ENCODE results near the gene ETFBKMT. TPM values are rescaled to one million over a fixed set of nuclear protein-coding genes. Genes with fewer than 3 reads are reported as not detected.
"Not testable (repeated sequence)": the region's sequence is repeated elsewhere in the genome, so short reads cannot be mapped to it uniquely, and the experiment has no call there.

The ETFBKMT gene
- total RNA-seq, 2 donors from 2014 or later = 2.0 to 2.4 TPM

DNA sequence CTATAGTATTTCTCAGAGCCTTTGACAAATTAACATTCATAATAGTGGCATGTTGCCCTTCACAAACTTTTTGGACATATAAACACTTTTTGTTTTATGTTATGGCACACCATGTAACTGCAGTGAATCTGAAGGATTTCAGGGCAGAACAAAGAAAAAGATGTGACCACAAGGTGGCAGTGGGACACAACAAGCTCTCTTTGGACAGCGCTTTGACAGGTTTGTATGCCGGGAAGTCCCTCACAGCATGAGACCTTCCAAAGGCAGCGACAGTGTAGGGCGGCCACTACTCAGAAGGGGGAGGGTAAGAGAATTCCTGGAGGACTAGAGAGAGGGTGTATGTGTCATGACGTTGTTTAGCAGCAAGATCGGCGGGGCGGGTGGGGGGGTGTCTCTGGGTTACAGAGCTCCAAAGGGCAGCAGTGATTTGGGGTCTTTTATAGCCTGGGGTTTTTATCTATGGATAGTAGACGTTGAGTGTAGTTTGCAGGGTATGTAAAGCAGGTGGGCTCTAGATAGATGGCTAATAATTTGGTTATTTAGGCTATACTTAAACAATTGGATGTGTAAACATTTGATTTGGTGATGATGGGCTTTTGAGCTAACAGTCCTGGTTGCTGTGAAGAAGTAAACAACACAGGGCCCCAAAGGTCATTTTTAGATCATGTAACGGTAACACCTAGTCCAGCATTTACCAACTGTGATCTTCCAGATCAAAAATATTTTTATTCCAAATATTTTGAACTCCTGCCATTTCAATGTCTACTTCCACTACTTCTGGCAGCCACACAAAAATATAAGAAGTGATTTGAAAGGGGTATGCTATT lies 22.9 kb downstream of the ETFBKMT start:
- no peak overlapping the region for H3K4me3 Mint-ChIP-seq
- H3K27me3 ChIP-seq (ENCODE audit: control insufficient read depth, insufficient read depth, low read length, poor library complexity, severe bottlenecking) = no peaks in the 10 kb centered on the region
- peaks cover 4% of the 10 kb centered on the region for H3K36me3 ChIP-seq (ENCODE audit: control insufficient read depth, insufficient read depth, low read length)
- H3K9me3 ChIP-seq (ENCODE audit: control insufficient read depth, low read length) = peaks cover 24% of the 10 kb centered on the region
- no peaks in the 10 kb centered on the region for H3K4me1 ChIP-seq (ENCODE audit: control insufficient read depth, insufficient read depth, low read length)
- 28 to 80% methylated on average over 1 to 10 of the region's 10 CpGs for WGBS, 2 experiments (ENCODE audit: insufficient coverage in 1 of 2, insufficient read length in 1 of 2)
- H3K4me1 Mint-ChIP-seq = peaks cover 9% of the 10 kb centered on the region
- H3K27me3 Mint-ChIP-seq (ENCODE audit: insufficient read depth) = no peaks in the 10 kb centered on the region
- peak; percentile 95 for DNase-seq
- no peak overlapping the region for H3K27ac ChIP-seq (ENCODE audit: low read depth, low read length)
- H3K9ac ChIP-seq (ENCODE audit: extremely low read depth, low read length, poor library complexity, severe bottlenecking) = no peak overlapping the region
- TF ChIP-seq, protein P1, sequence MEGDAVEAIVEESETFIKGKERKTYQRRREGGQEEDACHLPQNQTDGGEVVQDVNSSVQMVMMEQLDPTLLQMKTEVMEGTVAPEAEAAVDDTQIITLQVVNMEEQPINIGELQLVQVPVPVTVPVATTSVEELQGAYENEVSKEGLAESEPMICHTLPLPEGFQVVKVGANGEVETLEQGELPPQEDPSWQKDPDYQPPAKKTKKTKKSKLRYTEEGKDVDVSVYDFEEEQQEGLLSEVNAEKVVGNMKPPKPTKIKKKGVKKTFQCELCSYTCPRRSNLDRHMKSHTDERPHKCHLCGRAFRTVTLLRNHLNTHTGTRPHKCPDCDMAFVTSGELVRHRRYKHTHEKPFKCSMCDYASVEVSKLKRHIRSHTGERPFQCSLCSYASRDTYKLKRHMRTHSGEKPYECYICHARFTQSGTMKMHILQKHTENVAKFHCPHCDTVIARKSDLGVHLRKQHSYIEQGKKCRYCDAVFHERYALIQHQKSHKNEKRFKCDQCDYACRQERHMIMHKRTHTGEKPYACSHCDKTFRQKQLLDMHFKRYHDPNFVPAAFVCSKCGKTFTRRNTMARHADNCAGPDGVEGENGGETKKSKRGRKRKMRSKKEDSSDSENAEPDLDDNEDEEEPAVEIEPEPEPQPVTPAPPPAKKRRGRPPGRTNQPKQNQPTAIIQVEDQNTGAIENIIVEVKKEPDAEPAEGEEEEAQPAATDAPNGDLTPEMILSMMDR (conservative IDR thresholded peaks at IDR 0.05) = peak; percentile 99
- H3K4me3 ChIP-seq (ENCODE audit: low read length) = peak overlapping the region; percentile 29
- H3K27ac Mint-ChIP-seq = no peak overlapping the region
- peaks cover 47% of the 10 kb centered on the region for H3K36me3 Mint-ChIP-seq (ENCODE audit: low read depth)
- peaks cover 37% of the 10 kb centered on the region for H3K9me3 Mint-ChIP-seq

DNA sequence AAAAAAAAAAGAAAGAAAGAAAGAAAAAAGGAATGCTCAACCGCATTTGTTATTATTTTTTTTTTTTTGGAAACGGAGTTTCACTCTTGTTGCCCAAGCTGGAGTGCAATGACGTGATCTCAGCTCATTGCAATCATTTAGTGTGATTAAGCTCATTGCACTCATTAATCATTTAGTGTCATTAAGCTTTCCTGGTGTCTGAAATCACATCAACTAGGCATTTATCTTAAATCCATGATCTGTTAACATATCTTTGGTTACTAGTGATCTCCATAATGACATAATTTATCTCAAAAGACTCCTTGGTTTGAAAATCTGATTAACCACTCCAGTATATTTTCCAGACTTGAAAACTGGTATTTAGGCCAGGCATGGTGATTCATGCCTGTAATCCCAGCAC lies 26.3 kb downstream of the ETFBKMT start:
- Mint-ChIP-seq H3K27ac (no peak overlapping the region), H3K27me3 (ENCODE audit: insufficient read depth) (no peaks in the 10 kb centered on the region), H3K4me3 (no peak overlapping the region), H3K4me1 (peaks cover 9% of the 10 kb centered on the region), H3K9me3 (peaks cover 48% of the 10 kb centered on the region), H3K36me3 (ENCODE audit: low read depth) (peaks cover 71% of the 10 kb centered on the region)
- TF ChIP-seq, protein P1 (conservative IDR thresholded peaks at IDR 0.05) = no peak
- no peak for DNase-seq
- Histone ChIP-seq H3K27ac (ENCODE audit: low read depth, low read length) (no peak overlapping the region), H3K9ac (ENCODE audit: extremely low read depth, low read length, poor library complexity, severe bottlenecking) (no peak overlapping the region), H3K4me3 (ENCODE audit: low read length) (no peak overlapping the region), H3K27me3 (ENCODE audit: control insufficient read depth, insufficient read depth, low read length, poor library complexity, severe bottlenecking) (no peaks in the 10 kb centered on the region), H3K9me3 (ENCODE audit: control insufficient read depth, low read length) (peaks cover 22% of the 10 kb centered on the region), H3K36me3 (ENCODE audit: control insufficient read depth, insufficient read depth, low read length) (peaks cover 4% of the 10 kb centered on the region), H3K4me1 (ENCODE audit: control insufficient read depth, insufficient read depth, low read length) (no peaks in the 10 kb centered on the region)
- WGBS, 2 experiments (ENCODE audit: insufficient coverage in 1 of 2, insufficient read length in 1 of 2) = 77 to 100% methylated on average over 1 to 2 of the region's 3 CpGs

DNA sequence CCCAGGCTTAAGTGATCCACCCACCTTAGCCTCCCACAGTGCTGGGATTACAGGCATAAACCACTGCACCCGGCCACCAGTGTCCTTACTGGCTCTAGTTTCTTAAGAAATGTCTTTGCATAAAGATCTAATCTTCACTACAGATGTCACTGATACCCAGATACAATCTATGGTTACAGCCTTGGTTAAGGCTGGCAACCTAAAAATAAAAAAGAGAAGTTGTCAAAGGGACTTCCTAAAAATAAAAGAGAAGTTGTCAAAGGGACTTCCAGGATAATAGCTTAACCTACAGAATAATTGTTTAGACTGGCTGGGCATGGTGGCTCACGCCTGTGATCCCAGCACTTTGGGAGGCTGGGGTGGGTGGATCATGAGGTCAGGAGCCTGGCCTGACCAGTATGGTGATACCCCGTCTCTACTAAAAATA lies 27.6 kb downstream of the ETFBKMT start:
- Mint-ChIP-seq H3K9me3 (peaks cover 49% of the 10 kb centered on the region), H3K27ac (no peak overlapping the region), H3K4me3 (no peak overlapping the region), H3K27me3 (ENCODE audit: insufficient read depth) (no peaks in the 10 kb centered on the region), H3K36me3 (ENCODE audit: low read depth) (peaks cover 71% of the 10 kb centered on the region), H3K4me1 (peaks cover 8% of the 10 kb centered on the region)
- peaks cover 22% of the 10 kb centered on the region for H3K9me3 ChIP-seq (ENCODE audit: control insufficient read depth, low read length)
- TF ChIP-seq, protein P1 (conservative IDR thresholded peaks at IDR 0.05) = no peak
- no peak overlapping the region for H3K27ac ChIP-seq (ENCODE audit: low read depth, low read length)
- WGBS, 2 experiments (ENCODE audit: insufficient coverage in 1 of 2, insufficient read length in 1 of 2) = 94 to 100% methylated on average over 2 to 3 of the region's 3 CpGs
- no peak for DNase-seq
- no peak overlapping the region for H3K9ac ChIP-seq (ENCODE audit: extremely low read depth, low read length, poor library complexity, severe bottlenecking)
- H3K27me3 ChIP-seq (ENCODE audit: control insufficient read depth, insufficient read depth, low read length, poor library complexity, severe bottlenecking) = no peaks in the 10 kb centered on the region
- no peak overlapping the region for H3K4me3 ChIP-seq (ENCODE audit: low read length)
- peaks cover 4% of the 10 kb centered on the region for H3K36me3 ChIP-seq (ENCODE audit: control insufficient read depth, insufficient read depth, low read length)
- H3K4me1 ChIP-seq (ENCODE audit: control insufficient read depth, insufficient read depth, low read length) = no peaks in the 10 kb centered on the region

DNA sequence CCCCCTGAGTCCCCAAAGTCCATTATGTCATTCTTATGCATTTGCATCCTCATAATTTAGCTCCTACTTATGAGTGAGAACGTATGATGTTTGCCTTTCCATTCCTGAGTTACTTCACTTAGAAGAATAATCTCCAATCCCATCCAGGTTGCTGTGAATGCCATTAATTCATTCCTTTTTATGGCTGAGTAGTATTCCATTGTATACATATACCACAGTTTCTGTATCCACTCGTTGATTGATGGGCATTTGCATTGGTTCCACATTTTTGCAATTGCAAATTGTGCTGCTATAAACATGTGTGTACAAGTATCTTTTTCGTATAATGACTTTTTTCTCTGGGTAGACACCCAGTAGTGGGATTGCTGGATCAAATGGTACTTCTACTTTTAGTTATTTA lies 30.4 kb downstream of the ETFBKMT start:
- H3K9me3 ChIP-seq (ENCODE audit: control insufficient read depth, low read length); H3K27ac ChIP-seq (ENCODE audit: low read depth, low read length); H3K4me1 ChIP-seq (ENCODE audit: control insufficient read depth, insufficient read depth, low read length); H3K27me3 ChIP-seq (ENCODE audit: control insufficient read depth, insufficient read depth, low read length, poor library complexity, severe bottlenecking); H3K27me3 Mint-ChIP-seq (ENCODE audit: insufficient read depth); H3K4me3 ChIP-seq (ENCODE audit: low read length); H3K4me1 Mint-ChIP-seq; H3K4me3 Mint-ChIP-seq; H3K36me3 ChIP-seq (ENCODE audit: control insufficient read depth, insufficient read depth, low read length); H3K9ac ChIP-seq (ENCODE audit: extremely low read depth, low read length, poor library complexity, severe bottlenecking); H3K27ac Mint-ChIP-seq; DNase-seq: not testable (repeated sequence)
- H3K9me3 Mint-ChIP-seq = peaks cover 32% of the 10 kb centered on the region
- H3K36me3 Mint-ChIP-seq (ENCODE audit: low read depth) = peaks cover 60% of the 10 kb centered on the region
- 60 to 95% methylated on average over 1 to 3 of the region's 3 CpGs for WGBS, 2 experiments (ENCODE audit: insufficient coverage in 1 of 2, insufficient read length in 1 of 2)

Measured in endodermal cell (in vitro differentiated cells).